ENCODE measurements around the gene SPTBN4. TPM values are rescaled to one million over a fixed set of nuclear protein-coding genes. Genes with fewer than 3 reads are reported as not detected.

The SPTBN4 gene
- total and polyA plus RNA-seq, 4 donors, result 0.58 to 0.80 (median 0.72) TPM

DNA sequence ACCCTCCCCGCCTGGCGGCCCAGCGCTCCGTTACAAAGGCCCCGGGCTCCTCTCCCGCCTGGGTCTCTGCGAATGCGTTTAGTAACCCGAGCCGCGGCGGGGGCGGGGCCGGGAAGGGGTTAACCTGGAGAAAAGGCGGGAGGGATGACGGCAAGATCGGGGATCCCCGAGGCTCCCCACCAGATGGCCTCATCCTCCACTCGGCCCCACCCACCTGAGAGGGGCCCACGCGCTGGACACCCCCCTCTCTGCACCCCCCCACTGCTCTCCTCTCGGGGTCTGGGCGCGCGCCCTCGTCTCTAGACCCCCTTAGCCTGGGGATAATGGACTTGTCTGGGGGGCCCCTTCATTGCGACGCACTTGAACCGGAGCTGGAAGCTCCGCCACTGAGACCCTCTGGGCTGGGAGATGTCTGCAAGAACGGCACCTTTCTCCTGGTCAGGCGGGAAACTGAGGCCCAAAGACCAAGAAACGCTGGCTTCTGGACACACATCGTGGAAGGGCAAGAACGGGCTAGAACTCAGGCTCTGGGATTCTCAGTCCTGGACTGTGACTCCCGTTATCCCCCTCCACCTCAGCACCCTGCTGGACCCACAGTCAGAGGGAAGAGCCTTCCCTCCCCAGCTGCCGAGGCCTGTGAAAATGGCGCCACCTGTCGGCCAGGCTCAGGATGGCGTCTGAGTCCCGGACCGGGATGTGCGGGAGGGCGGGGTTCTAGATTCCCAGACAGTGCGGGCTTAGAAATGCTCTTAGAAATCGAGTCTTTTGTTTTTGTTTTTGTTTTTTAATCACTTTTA is 131.5 kb downstream of the SPTBN4 start:
- peaks cover 0 to 11% (median 0%) of the 10 kb centered on the region in 3 donors for H3K27me3 ChIP-seq (ENCODE audit: control insufficient read depth in 3 of 3, insufficient read depth in 3 of 3, low read length in 2 of 3)
- no peaks in the 10 kb centered on the region for H3K9me3 ChIP-seq (ENCODE audit: control insufficient read depth in 4 of 4, insufficient read depth in 3 of 4, low read length in 3 of 4)
- 1 to 2% methylated on average over 44 to 46 of the region's 46 CpGs for WGBS, 2 donors
- H3K4me1 ChIP-seq (ENCODE audit: control insufficient read depth in 5 of 5, insufficient read depth in 5 of 5, low read length in 5 of 5), result peaks cover 4 to 45% (median 13%) of the 10 kb centered on the region in 5 donors
- no peak overlapping the region for H3K9ac ChIP-seq (ENCODE audit: insufficient read depth in 1 of 2, low read length in 2 of 2)
- DNase-seq (peak; percentile 95 to 96 (median 96)), ATAC-seq (ENCODE audit: insufficient read depth, low FRiP score) (no peak)
- no peaks in the 10 kb centered on the region for H3K36me3 ChIP-seq (ENCODE audit: control insufficient read depth in 4 of 4, insufficient read depth in 4 of 4, low read length in 4 of 4)
- no peak overlapping the region for H3K4me3 ChIP-seq
- peak; percentile 93 for TF ChIP-seq CTCF (IDR thresholded peaks at IDR 0.05; ENCODE audit: control extremely low read depth, extremely low read depth)
- no peak overlapping the region for H3K27ac ChIP-seq (ENCODE audit: low read depth in 1 of 2, low read length in 1 of 2)

DNA sequence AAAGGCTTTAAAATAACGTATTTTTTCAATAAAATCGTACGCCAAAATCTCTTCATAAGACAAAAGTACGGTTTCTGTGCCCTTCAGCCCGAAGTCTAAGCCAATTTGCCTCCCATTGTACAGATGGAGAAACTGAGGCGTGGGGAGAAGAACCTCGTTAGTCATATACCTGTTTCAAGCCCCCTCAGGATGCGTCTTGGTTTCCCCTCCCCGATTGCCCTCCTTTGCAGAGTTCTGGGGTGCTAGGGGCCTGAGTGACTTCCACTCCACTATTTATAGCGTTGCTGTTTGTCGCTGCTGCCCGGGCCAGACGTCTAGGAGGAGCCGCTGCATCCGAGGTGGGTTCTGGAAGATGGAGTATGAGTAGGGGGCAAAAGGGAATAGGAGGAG is 132.1 kb downstream of the SPTBN4 start:
- Histone ChIP-seq H3K36me3 (ENCODE audit: control insufficient read depth in 4 of 4, insufficient read depth in 4 of 4, low read length in 4 of 4) (no peaks in the 10 kb centered on the region), H3K27me3 (ENCODE audit: control insufficient read depth in 3 of 3, insufficient read depth in 3 of 3, low read length in 2 of 3) (peaks cover 0 to 11% (median 0%) of the 10 kb centered on the region in 3 donors), H3K9me3 (ENCODE audit: control insufficient read depth in 4 of 4, insufficient read depth in 3 of 4, low read length in 3 of 4) (no peaks in the 10 kb centered on the region), H3K27ac (ENCODE audit: low read depth in 1 of 2, low read length in 1 of 2) (peak overlapping the region in 1 of 2 donors; percentile 42), H3K9ac (ENCODE audit: insufficient read depth in 1 of 2, low read length in 2 of 2) (no peak overlapping the region), H3K4me1 (ENCODE audit: control insufficient read depth in 5 of 5, insufficient read depth in 5 of 5, low read length in 5 of 5) (peaks cover 4 to 47% (median 13%) of the 10 kb centered on the region in 5 donors), H3K4me3 (no peak overlapping the region)
- ATAC-seq (ENCODE audit: insufficient read depth, low FRiP score), result no peak
- TF ChIP-seq CTCF (IDR thresholded peaks at IDR 0.05; ENCODE audit: control extremely low read depth, extremely low read depth), result no peak
- peak in 1 of 3 donors; percentile 25 for DNase-seq
- WGBS, 2 donors, result 10 to 12% methylated on average over 15 of the region's 15 CpGs

GRCh38 chr19:40599331-40599901 is 132.6 kb downstream of the SPTBN4 start:
- H3K9me3 ChIP-seq (ENCODE audit: control insufficient read depth in 4 of 4, insufficient read depth in 3 of 4, low read length in 3 of 4), result no peaks in the 10 kb centered on the region
- no peak overlapping the region for H3K4me3 ChIP-seq
- H3K9ac ChIP-seq (ENCODE audit: insufficient read depth in 1 of 2, low read length in 2 of 2), result no peak overlapping the region
- WGBS, 2 donors, result 0 to 4% methylated on average over 7 to 9 of the region's 9 CpGs
- peaks cover 0 to 11% (median 0%) of the 10 kb centered on the region in 3 donors for H3K27me3 ChIP-seq (ENCODE audit: control insufficient read depth in 3 of 3, insufficient read depth in 3 of 3, low read length in 2 of 3)
- H3K4me1 ChIP-seq (ENCODE audit: control insufficient read depth in 5 of 5, insufficient read depth in 5 of 5, low read length in 5 of 5), result peaks cover 4 to 52% (median 13%) of the 10 kb centered on the region in 5 donors
- no peak for TF ChIP-seq CTCF (IDR thresholded peaks at IDR 0.05; ENCODE audit: control extremely low read depth, extremely low read depth)
- DNase-seq (peak in 2 of 3 donors; percentile 59 to 76), ATAC-seq (ENCODE audit: insufficient read depth, low FRiP score) (no peak)
- H3K36me3 ChIP-seq (ENCODE audit: control insufficient read depth in 4 of 4, insufficient read depth in 4 of 4, low read length in 4 of 4), result no peaks in the 10 kb centered on the region
- peak overlapping the region in 1 of 2 donors; percentile 42 for H3K27ac ChIP-seq (ENCODE audit: low read depth in 1 of 2, low read length in 1 of 2)
